ENCODE measurements around the gene SPATA24.

SPATA24 gene

GRCh38 chr5:139394123-139394653 is 9.7 kb downstream of the SPATA24 start:
- peaks cover 2% of the 10 kb centered on the region; the same call in 1 of the 2 replicates for H3K4me1 ChIP-seq (ENCODE audit: insufficient read depth, low read length)
- WGBS = 2% methylated on average over 62 of the region's 62 CpGs
- H3K27ac ChIP-seq (ENCODE audit: low read depth, low read length) = no peak overlapping the region
- peak overlapping the region; percentile 68 for H3K9ac ChIP-seq (ENCODE audit: low read depth, low read length)
- H3K4me3 ChIP-seq (ENCODE audit: low read length) = peak overlapping the region; percentile 62
- no peaks in the 10 kb centered on the region for H3K9me3 ChIP-seq (ENCODE audit: insufficient read depth, low read depth, low read length)
- H3K27me3 ChIP-seq (ENCODE audit: insufficient read depth, low read length) = peaks cover 46% of the 10 kb centered on the region
- peaks cover under 1% of the 10 kb centered on the region; the same call in 1 of the 2 replicates for H3K36me3 ChIP-seq (ENCODE audit: insufficient read depth, low read length)

GRCh38 chr5:139393497-139394122 is 10.3 kb downstream of the SPATA24 start:
- Histone ChIP-seq H3K4me1 (ENCODE audit: insufficient read depth, low read length) (peaks cover 3% of the 10 kb centered on the region; the same call in 1 of the 2 replicates), H3K9me3 (ENCODE audit: insufficient read depth, low read depth, low read length) (no peaks in the 10 kb centered on the region), H3K36me3 (ENCODE audit: insufficient read depth, low read length) (no peaks in the 10 kb centered on the region), H3K4me3 (ENCODE audit: low read length) (peak overlapping the region; percentile 62), H3K27ac (ENCODE audit: low read depth, low read length) (no peak overlapping the region; the same call in 1 of the 2 replicates), H3K27me3 (ENCODE audit: insufficient read depth, low read length) (peaks cover 46% of the 10 kb centered on the region), H3K9ac (ENCODE audit: low read depth, low read length) (peak overlapping the region; percentile 68)
- WGBS = 7% methylated on average over 49 of the region's 49 CpGs

GRCh38 chr5:139392678-139393496 is 11.0 kb downstream of the SPATA24 start:
- H3K27ac ChIP-seq (ENCODE audit: low read depth, low read length) = no peak overlapping the region; the same call in 1 of the 2 replicates
- no peaks in the 10 kb centered on the region for H3K9me3 ChIP-seq (ENCODE audit: insufficient read depth, low read depth, low read length)
- H3K4me3 ChIP-seq (ENCODE audit: low read length) = peak overlapping the region; percentile 62
- H3K36me3 ChIP-seq (ENCODE audit: insufficient read depth, low read length) = no peaks in the 10 kb centered on the region
- peaks cover 10% of the 10 kb centered on the region for H3K4me1 ChIP-seq (ENCODE audit: insufficient read depth, low read length)
- under 1% methylated on average over 77 of the region's 77 CpGs for WGBS
- H3K9ac ChIP-seq (ENCODE audit: low read depth, low read length) = peak overlapping the region; percentile 68
- H3K27me3 ChIP-seq (ENCODE audit: insufficient read depth, low read length) = peaks cover 46% of the 10 kb centered on the region

GRCh38 chr5:139392324-139392677 is 11.6 kb downstream of the SPATA24 start:
- WGBS = 6% methylated on average over 36 of the region's 36 CpGs
- H3K27ac ChIP-seq (ENCODE audit: low read depth, low read length) = no peak overlapping the region
- no peaks in the 10 kb centered on the region for H3K36me3 ChIP-seq (ENCODE audit: insufficient read depth, low read length)
- H3K9me3 ChIP-seq (ENCODE audit: insufficient read depth, low read depth, low read length) = no peaks in the 10 kb centered on the region
- H3K4me3 ChIP-seq (ENCODE audit: low read length) = peak overlapping the region; percentile 62
- peaks cover 46% of the 10 kb centered on the region for H3K27me3 ChIP-seq (ENCODE audit: insufficient read depth, low read length)
- H3K4me1 ChIP-seq (ENCODE audit: insufficient read depth, low read length) = peaks cover 10% of the 10 kb centered on the region
- H3K9ac ChIP-seq (ENCODE audit: low read depth, low read length) = peak overlapping the region; percentile 45; the same call in 1 of the 2 replicates

GRCh38 chr5:139391570-139392323 is 12.1 kb downstream of the SPATA24 start:
- H3K27ac ChIP-seq (ENCODE audit: low read depth, low read length) = no peak overlapping the region
- 50% methylated on average over 33 of the region's 33 CpGs for WGBS
- H3K9me3 ChIP-seq (ENCODE audit: insufficient read depth, low read depth, low read length) = no peaks in the 10 kb centered on the region
- peaks cover 10% of the 10 kb centered on the region for H3K4me1 ChIP-seq (ENCODE audit: insufficient read depth, low read length)
- peaks cover 46% of the 10 kb centered on the region for H3K27me3 ChIP-seq (ENCODE audit: insufficient read depth, low read length)
- peak overlapping the region; percentile 62 for H3K4me3 ChIP-seq (ENCODE audit: low read length)
- no peaks in the 10 kb centered on the region for H3K36me3 ChIP-seq (ENCODE audit: insufficient read depth, low read length)
- no peak overlapping the region for H3K9ac ChIP-seq (ENCODE audit: low read depth, low read length)

- H3K36me3 ChIP-seq (ENCODE audit: insufficient read depth, low read length) = no peaks in the 10 kb centered on the region
- H3K9me3 ChIP-seq (ENCODE audit: insufficient read depth, low read depth, low read length) = no peaks in the 10 kb centered on the region
- no peak overlapping the region for H3K27ac ChIP-seq (ENCODE audit: low read depth, low read length)
- no peak overlapping the region for H3K9ac ChIP-seq (ENCODE audit: low read depth, low read length)
- H3K4me1 ChIP-seq (ENCODE audit: insufficient read depth, low read length) = peaks cover 7% of the 10 kb centered on the region
- peaks cover 44% of the 10 kb centered on the region for H3K27me3 ChIP-seq (ENCODE audit: insufficient read depth, low read length)
- WGBS = 88% methylated on average over 10 of the region's 10 CpGs
- H3K4me3 ChIP-seq (ENCODE audit: low read length) = no peak overlapping the region
These were observed 13.0 kb downstream of the SPATA24 start for GRCh38 chr5:139390639-139391569.

GRCh38 chr5:139389701-139390638 is 13.9 kb downstream of the SPATA24 start, which contains the start of gene MZB1:
Gene MZB1 (minus strand): TSS chr5:139389913. CDS start chr5:139389856, 57 bp downstream.
- Histone ChIP-seq H3K4me1 (ENCODE audit: insufficient read depth, low read length) (peaks cover 7% of the 10 kb centered on the region), H3K9me3 (ENCODE audit: insufficient read depth, low read depth, low read length) (no peaks in the 10 kb centered on the region), H3K4me3 (ENCODE audit: low read length) (no peak within 1 kb of the TSS), H3K36me3 (ENCODE audit: insufficient read depth, low read length) (no peaks in the 10 kb centered on the region), H3K27me3 (ENCODE audit: insufficient read depth, low read length) (peaks cover 34% of the 10 kb centered on the region), H3K27ac (ENCODE audit: low read depth, low read length) (no peak within 1 kb of the TSS), H3K9ac (ENCODE audit: low read depth, low read length) (no peak within 1 kb of the TSS)
- 89% methylated on average over 9 of the region's 11 CpGs for WGBS

GRCh38 chr5:139388198-139388821 is 15.6 kb downstream of the SPATA24 start:
- 0 out of 2 replicates have a peak overlapping the region, but pooled peaks have one; percentile 31 for H3K9ac ChIP-seq (ENCODE audit: low read depth, low read length)

GRCh38 chr5:139387611-139388197 is 16.2 kb downstream of the SPATA24 start:
- WGBS = 85% methylated on average over 10 of the region's 10 CpGs
- Histone ChIP-seq H3K27me3 (ENCODE audit: insufficient read depth, low read length) (peaks cover 12% of the 10 kb centered on the region), H3K36me3 (ENCODE audit: insufficient read depth, low read length) (no peaks in the 10 kb centered on the region), H3K4me3 (ENCODE audit: low read length) (no peak overlapping the region), H3K9me3 (ENCODE audit: insufficient read depth, low read depth, low read length) (no peaks in the 10 kb centered on the region), H3K27ac (ENCODE audit: low read depth, low read length) (no peak overlapping the region; the same call in 1 of the 2 replicates), H3K9ac (ENCODE audit: low read depth, low read length) (no peak overlapping the region), H3K4me1 (ENCODE audit: insufficient read depth, low read length) (peaks cover 7% of the 10 kb centered on the region)

More at GRCh38 chr5:139388198-139388821, 15.6 kb downstream of the SPATA24 start:
- Histone ChIP-seq H3K27ac (ENCODE audit: low read depth, low read length) (peak overlapping the region; percentile 49; the same call in 1 of the 2 replicates), H3K4me3 (ENCODE audit: low read length) (no peak overlapping the region), H3K27me3 (ENCODE audit: insufficient read depth, low read length) (peaks cover 18% of the 10 kb centered on the region), H3K4me1 (ENCODE audit: insufficient read depth, low read length) (peaks cover 7% of the 10 kb centered on the region), H3K36me3 (ENCODE audit: insufficient read depth, low read length) (no peaks in the 10 kb centered on the region), H3K9me3 (ENCODE audit: insufficient read depth, low read depth, low read length) (no peaks in the 10 kb centered on the region)
- WGBS = 49% methylated on average over 8 of the region's 8 CpGs

Data from HUES64 (cell line).